GM12875 (cell line): ENCODE data around the gene COL6A6.

Source experiments
- H3K4me3 ChIP-seq: one replicate; pipeline ENCODE4 v1.5.1; 2011; ENCODE audit warnings: low read depth, low read length, control low read depth
- CTCF ChIP-seq: IDR thresholded peaks from 2 replicates; pipeline ENCODE4 v1.5.1; 2011; ENCODE audit warnings: low read depth, mild to moderate bottlenecking, control low read depth, inconsistent platforms, low read length, moderate library complexity, borderline replicate concordance; ENCODE audit not compliant: insufficient read depth

Gene COL6A6

GRCh38 chr3:130557336-130558035 lies 40.5 kb downstream of the COL6A6 start:
- TF ChIP-seq CTCF: no peak
- no peak overlapping the region for H3K4me3 ChIP-seq

- TF ChIP-seq CTCF: no peak
- no peak overlapping the region for H3K4me3 ChIP-seq
Observed at GRCh38 chr3:130558366-130558765, 41.4 kb downstream of the COL6A6 start.

- no peak for TF ChIP-seq CTCF
- no peak overlapping the region for H3K4me3 ChIP-seq
Observed at GRCh38 chr3:130565224-130565623, 48.2 kb downstream of the COL6A6 start.
